Muscle of leg (tissue), 11 donors: Measurements from ENCODE around the gene FOXF2. TPM values are rescaled to one million over a fixed set of nuclear protein-coding genes. Genes with fewer than 3 reads are reported as not detected.
A peak's percentile ranks its signal among the peaks of the same experiment; 100 is the strongest.

Source experiments
- DNase-seq: peaks from one replicate; pipeline ENCODE4 v3.0.0; 2013
- H3K27ac ChIP-seq: one replicate; pipeline ENCODE4 v1.5.1; 2013; ENCODE audit warnings: mild to moderate bottlenecking, low read length, control low read depth
- H3K27me3 ChIP-seq: one replicate; pipeline ENCODE4 v1.6.1; 2013; ENCODE audit warnings: low read length; ENCODE audit not compliant: control insufficient read depth, insufficient read depth
- H3K36me3 ChIP-seq: one replicate; pipeline ENCODE4 v1.6.1; 2013; ENCODE audit warnings: low read length; ENCODE audit not compliant: control insufficient read depth, insufficient read depth
- H3K4me1 ChIP-seq: one replicate; pipeline ENCODE4 v1.6.1; 2013; ENCODE audit warnings: low read length; ENCODE audit not compliant: control insufficient read depth, insufficient read depth
- H3K4me3 ChIP-seq: one replicate; pipeline ENCODE4 v1.5.1; 2013; ENCODE audit warnings: low read length, control low read depth
- H3K9me3 ChIP-seq: replicated peaks from 2 replicates; pipeline ENCODE4 v1.6.1; 2013; ENCODE audit warnings: low read depth, low read length; ENCODE audit not compliant: control insufficient read depth
- WGBS: methylation state at CpG from one replicate; pipeline ENCODE4 v1.1.5; 2013; ENCODE audit warnings: missing lambda C conversion rate; ENCODE audit not compliant: insufficient coverage; 5-methylcytosine and 5-hydroxymethylcytosine counted together
- polyA plus RNA-seq, 8 donors: library from polyadenylated mRNA; unstranded; fragments of 120-200 nt; gene quantifications; one replicate each; pipeline versions ENCODE4 v1.2.1 to v1.2.3, GENCODE V29; 2013; ENCODE audit warnings: inconsistent platforms in 1 of 8, low replicate concordance in 1 of 8; ENCODE audit not compliant: insufficient read length in 8 of 8, insufficient read depth in 1 of 8
- total RNA-seq: library from RNA; stranded (reverse); fragments of 120-200 nt; gene quantifications from one replicate; pipeline ENCODE4 v1.2.4, GENCODE V29; 2013

The FOXF2 gene
- total and polyA plus RNA-seq, 9 donors, result 0.18 to 4.0 (median 0.37) TPM

- Histone ChIP-seq H3K4me3 (no peak overlapping the region), H3K4me1 (peaks cover 21% of the 10 kb centered on the region), H3K27me3 (peaks cover 76% of the 10 kb centered on the region), H3K9me3 (no peaks in the 10 kb centered on the region), H3K27ac (no peak overlapping the region), H3K36me3 (no peaks in the 10 kb centered on the region)
- DNase-seq, result no peak
- WGBS, result 23% methylated on average over 7 of the region's 11 CpGs
These were observed 11.8 kb upstream of the FOXF2 start for GRCh38 chr6:1377526-1377925.

- Histone ChIP-seq H3K27me3 (peaks cover 80% of the 10 kb centered on the region), H3K4me1 (peaks cover 29% of the 10 kb centered on the region), H3K9me3 (no peaks in the 10 kb centered on the region), H3K36me3 (no peaks in the 10 kb centered on the region), H3K4me3 (no peak overlapping the region), H3K27ac (no peak overlapping the region)
- DNase-seq, result no peak
- WGBS, result 2% methylated on average over 87 of the region's 89 CpGs
These were observed 11.0 kb upstream of the FOXF2 start for GRCh38 chr6:1378065-1379016.

DNA sequence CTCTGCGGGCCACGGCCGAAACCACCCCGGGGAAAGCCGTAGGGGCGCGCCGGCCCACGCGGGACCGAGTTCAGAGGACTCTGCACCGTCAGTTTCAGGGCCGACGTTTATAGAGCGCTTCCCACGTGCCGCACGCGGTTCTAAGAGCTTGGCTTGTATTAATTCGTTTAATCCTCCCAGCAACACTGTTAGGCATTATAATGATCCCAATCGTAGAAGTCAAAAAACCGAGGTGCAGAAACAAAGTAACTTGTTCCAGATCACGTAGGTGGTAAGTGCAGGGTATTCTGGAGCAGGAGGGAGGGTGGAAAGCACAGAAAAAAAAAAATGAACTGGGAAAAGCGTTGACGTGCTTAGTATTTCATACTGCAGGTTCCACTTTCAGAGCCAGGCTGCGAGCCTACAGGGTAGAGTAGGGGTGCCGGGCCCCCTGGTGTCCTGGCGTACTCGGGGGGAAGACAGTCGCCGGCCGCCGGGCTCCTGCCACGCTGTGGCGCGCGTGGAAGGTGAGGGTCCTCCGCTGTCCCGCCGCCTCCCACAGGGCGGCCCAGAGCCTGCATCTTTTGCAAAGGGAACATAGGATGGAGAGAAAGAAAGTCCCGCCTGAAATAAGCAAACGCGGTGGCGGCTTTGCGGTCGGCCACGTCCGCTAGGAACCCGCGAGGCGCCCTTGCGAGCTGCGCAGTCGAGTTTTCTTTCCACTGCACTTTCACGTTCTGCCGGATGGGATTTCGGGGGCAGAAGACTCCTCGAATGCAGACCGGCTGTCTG, 10.2 kb upstream of the FOXF2 start:
- Histone ChIP-seq H3K4me3 (no peak overlapping the region), H3K9me3 (no peaks in the 10 kb centered on the region), H3K27me3 (peaks cover 86% of the 10 kb centered on the region), H3K36me3 (no peaks in the 10 kb centered on the region), H3K27ac (no peak overlapping the region), H3K4me1 (peaks cover 29% of the 10 kb centered on the region)
- 4% methylated on average over 53 of the region's 60 CpGs for WGBS
- DNase-seq, result no peak

GRCh38 chr6:1379788-1380147, 9.6 kb upstream of the FOXF2 start:
- Histone ChIP-seq H3K4me1 (peaks cover 29% of the 10 kb centered on the region), H3K27ac (no peak overlapping the region), H3K4me3 (no peak overlapping the region), H3K9me3 (no peaks in the 10 kb centered on the region), H3K36me3 (no peaks in the 10 kb centered on the region), H3K27me3 (peaks cover 86% of the 10 kb centered on the region)
- no peak for DNase-seq
- WGBS, result 10% methylated on average over 2 of the region's 6 CpGs

DNA sequence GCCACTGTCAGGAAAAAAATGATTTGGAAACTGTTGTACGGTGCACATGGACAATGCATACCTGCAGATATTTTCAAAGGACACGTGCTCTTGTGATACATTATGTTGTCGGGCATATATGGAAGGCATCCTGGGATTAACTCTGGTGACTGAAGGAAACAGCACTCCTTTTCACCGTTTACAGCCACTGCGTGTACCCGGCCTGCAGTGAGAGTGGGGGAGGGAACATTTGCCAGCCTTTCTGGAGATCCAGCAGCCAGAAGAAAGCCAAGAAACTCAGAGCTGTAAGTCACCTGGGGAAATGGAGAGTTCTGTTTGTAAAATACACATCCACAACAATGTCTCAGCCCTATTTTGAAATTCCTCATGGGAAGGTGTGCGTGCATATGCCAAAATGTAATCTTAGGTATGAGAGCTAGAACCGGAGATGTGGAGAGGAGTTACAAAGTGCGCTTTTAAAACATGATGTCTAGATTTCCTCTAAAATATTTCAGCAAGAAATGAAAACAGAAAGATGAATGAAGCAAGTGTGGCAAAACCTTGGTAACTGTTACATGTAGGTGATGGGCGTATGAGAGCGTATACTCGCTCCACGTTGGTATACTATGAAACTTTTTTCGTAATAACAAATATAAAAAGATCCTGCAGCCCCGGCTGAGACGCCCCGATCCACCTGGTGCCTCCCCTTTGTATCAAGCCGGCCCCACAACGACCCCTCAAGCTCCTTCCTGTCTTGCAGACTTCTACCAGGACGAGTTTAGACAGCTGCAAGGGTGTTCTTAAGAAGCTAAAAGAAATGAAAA, 8.6 kb upstream of the FOXF2 start:
- H3K36me3 ChIP-seq, result no peaks in the 10 kb centered on the region
- no peak overlapping the region for H3K4me3 ChIP-seq
- H3K27ac ChIP-seq, result no peak overlapping the region
- DNase-seq, result no peak
- peaks cover 93% of the 10 kb centered on the region for H3K27me3 ChIP-seq
- peaks cover 31% of the 10 kb centered on the region for H3K4me1 ChIP-seq
- 7% methylated on average over 8 of the region's 20 CpGs for WGBS
- no peaks in the 10 kb centered on the region for H3K9me3 ChIP-seq

- Histone ChIP-seq H3K27ac (no peak overlapping the region), H3K36me3 (no peaks in the 10 kb centered on the region), H3K4me3 (no peak overlapping the region), H3K9me3 (no peaks in the 10 kb centered on the region), H3K27me3 (peaks cover 98% of the 10 kb centered on the region), H3K4me1 (peaks cover 31% of the 10 kb centered on the region)
- WGBS, result under 1% methylated on average over 69 of the region's 87 CpGs
- peak; percentile 67 for DNase-seq
These were observed 7.7 kb upstream of the FOXF2 start for GRCh38 chr6:1381481-1382330.

- H3K4me3 ChIP-seq, result no peak overlapping the region
- H3K27ac ChIP-seq, result no peak overlapping the region
- peaks cover 98% of the 10 kb centered on the region for H3K27me3 ChIP-seq
- H3K36me3 ChIP-seq, result no peaks in the 10 kb centered on the region
- H3K4me1 ChIP-seq, result peaks cover 31% of the 10 kb centered on the region
- H3K9me3 ChIP-seq, result no peaks in the 10 kb centered on the region
- DNase-seq, result no peak
- WGBS, result 2% methylated on average over 31 of the region's 35 CpGs
These were observed 7.0 kb upstream of the FOXF2 start for GRCh38 chr6:1382331-1382882.

GRCh38 chr6:1382883-1383728, 6.3 kb upstream of the FOXF2 start:
- H3K27ac ChIP-seq, result no peak overlapping the region
- 2% methylated on average over 46 of the region's 57 CpGs for WGBS
- peaks cover 98% of the 10 kb centered on the region for H3K27me3 ChIP-seq
- no peaks in the 10 kb centered on the region for H3K9me3 ChIP-seq
- peaks cover 31% of the 10 kb centered on the region for H3K4me1 ChIP-seq
- no peak for DNase-seq
- no peaks in the 10 kb centered on the region for H3K36me3 ChIP-seq
- no peak overlapping the region for H3K4me3 ChIP-seq
